Measurements from ENCODE around the gene B3GALNT2.
"Not testable (repeated sequence)": the region's sequence is repeated elsewhere in the genome, so short reads cannot be mapped to it uniquely, and the experiment has no call there.

The B3GALNT2 gene

DNA sequence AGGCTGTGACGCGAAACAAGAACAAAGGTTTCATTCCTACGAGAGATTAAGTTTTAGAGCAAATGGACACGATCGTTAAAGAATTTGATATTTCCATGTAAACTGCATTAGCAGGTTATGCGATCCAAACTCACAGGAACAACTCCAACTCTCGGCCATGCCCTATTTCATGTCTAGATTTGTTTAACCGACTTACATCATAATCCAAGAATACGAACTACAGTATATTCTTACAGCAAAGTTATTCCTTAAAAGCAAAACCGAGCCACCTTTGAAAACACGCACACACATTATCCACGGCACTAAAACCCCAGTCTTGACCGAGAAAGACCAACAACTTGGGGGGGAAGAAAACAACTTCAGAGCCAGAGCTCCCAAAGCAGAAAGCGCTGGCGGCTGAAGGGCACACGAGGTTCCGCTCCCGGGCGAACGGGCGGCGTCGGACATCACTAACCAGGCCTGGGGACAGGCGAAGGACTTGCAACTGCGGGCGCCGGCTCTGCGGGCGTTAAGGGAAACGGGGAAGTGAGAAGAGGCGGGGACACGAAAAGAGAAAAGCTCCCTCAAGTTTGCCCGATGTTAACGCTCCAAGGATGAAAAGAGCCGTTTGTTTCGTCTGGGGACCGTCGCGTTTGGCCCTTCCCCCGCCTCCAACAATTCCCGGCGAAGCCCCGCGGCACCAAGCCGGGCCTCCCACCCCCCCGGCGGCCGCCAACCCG is 690 bp downstream of the B3GALNT2 start:
- DNase-seq (ENCODE audit: low read depth in 2 of 2): no peak

- no peak for DNase-seq (ENCODE audit: low read depth in 2 of 2)
These were observed 1.4 kb downstream of the B3GALNT2 start for GRCh38 chr1:235502601-235503402.

DNA sequence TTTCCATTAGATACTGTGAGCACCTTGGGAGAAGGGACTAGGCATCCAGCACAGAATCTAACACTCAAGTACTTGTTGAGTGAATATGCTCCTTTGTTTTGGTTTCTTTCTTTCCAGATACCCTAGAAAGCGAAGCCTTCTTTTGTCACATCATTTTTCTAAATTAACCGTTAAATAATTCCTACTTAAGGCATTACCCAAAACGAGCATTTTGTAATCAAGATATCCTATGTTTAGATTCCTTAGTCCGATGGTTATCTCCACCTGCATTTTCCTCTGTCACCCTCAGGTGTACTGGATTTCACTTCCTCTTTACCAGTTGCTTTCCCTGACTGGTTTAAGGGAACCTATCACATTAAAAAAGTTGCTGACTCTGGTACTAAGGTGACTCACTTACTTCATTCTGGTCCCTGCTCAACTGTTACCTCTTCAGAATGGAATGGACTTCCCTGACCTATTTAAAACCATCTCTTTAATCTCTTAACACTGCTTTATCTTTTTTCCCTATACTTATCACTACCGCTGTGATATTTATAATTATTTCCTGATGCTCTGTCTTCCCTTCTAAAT is 3.2 kb downstream of the B3GALNT2 start:
- no peak for DNase-seq (ENCODE audit: low read depth in 2 of 2)

- DNase-seq (ENCODE audit: low read depth in 2 of 2): no peak
These were observed 8.7 kb downstream of the B3GALNT2 start for GRCh38 chr1:235495551-235495950.

DNA sequence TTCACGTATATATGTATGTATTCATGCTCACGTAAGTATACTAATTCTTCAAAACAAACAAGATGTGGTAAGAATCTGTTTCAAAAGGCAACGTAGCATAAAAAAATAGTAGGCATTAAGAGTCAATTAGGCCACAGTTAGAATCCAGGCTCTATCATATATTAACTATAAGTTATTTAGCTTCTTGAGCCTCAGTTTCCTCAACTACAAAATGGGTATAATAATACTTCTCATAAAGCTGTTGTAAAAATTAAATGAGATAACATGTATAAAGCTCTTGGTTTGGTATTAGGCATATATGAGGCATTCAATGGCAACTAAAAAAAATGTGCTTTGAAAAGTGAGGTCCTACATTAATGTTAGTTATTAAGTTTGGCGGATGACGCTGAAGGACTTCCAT is 9.2 kb downstream of the B3GALNT2 start:
- no peak for DNase-seq (ENCODE audit: low read depth in 2 of 2)

- no peak for DNase-seq (ENCODE audit: low read depth in 2 of 2)
These were observed 9.7 kb downstream of the B3GALNT2 start for GRCh38 chr1:235494531-235494930.

DNA sequence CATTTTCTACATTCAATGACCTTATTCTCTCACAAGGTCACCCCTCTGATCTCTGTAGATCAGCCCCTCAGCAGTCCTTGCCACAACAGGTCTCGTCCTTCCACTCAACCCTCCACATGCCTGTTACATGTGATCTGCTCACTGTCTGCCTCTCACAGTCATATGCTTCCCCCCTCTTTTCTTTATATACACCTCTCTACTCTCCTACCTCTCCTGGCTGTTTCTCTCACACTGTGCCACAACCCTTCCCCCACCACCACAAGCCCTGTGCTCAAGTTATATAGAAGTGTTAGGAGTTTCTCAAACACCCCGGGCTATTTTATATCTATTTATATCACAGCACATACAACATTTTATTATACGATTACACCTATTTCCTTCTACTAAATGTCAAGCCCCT is 12.6 kb downstream of the B3GALNT2 start:
- no peak for DNase-seq (ENCODE audit: low read depth in 2 of 2)

DNA sequence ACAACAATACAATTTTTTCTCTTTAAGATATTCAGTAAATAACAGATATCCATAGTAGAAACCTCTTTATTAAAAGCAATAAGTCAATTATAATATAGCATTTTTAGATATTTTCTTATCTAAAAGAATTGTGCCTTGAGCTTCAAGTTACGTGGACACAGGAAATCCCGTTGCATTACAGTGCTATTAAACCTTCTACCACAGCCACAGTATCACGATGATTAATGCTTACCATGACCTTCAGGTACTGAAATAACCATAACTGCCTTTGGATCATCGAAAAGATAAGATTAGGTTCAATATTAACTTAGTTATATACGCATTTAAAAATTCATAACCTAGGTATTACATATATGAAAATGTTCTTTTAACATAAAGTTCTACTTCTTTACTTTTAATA is 17.9 kb downstream of the B3GALNT2 start:
- no peak for DNase-seq (ENCODE audit: low read depth in 2 of 2)

DNA sequence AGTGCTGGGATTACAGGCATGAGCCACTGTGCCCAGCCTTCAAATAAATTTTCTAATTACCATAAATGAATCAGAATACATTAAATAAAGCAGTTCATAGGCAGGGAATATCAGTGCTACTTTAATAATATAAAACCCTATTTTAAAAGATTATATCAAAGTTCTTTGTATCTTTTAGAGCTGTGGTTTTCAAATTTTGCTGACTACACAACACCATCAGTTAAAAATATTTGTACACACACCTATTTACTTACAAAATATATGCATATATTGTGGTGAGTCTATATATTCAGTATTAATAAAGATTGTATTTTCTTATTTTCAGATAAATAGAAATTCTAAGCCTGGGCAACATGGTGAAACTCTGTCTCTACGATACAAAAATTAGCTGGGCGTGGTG is 18.7 kb downstream of the B3GALNT2 start:
- no peak for DNase-seq (ENCODE audit: low read depth in 2 of 2)

GRCh38 chr1:235483090-235483489 is 21.2 kb downstream of the B3GALNT2 start:
- DNase-seq (ENCODE audit: low read depth in 2 of 2): no peak

- DNase-seq (ENCODE audit: low read depth in 2 of 2): no peak
These were observed 30.4 kb downstream of the B3GALNT2 start for GRCh38 chr1:235473806-235474205.

- DNase-seq (ENCODE audit: low read depth in 2 of 2): no peak
These were observed 33.4 kb downstream of the B3GALNT2 start for GRCh38 chr1:235470741-235471439.

DNA sequence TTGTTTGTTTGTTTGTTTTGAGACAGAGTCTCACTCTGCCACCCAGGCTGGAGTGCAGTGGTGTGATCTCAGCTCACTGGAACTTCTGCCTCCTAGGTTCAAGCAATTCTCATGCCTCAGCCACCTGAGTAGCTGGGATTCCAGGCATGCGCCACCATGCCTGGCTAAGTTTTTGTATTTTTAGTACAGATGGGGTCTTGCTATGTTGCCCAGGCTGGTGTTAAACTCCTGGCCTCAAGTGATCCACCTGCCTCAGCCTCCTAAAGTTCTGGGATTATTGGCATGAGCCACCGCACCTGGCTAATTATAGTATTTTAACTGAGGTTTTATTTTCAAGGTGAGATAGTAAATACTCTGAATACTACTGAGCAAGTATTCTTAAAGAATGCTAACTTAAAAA is 34.4 kb downstream of the B3GALNT2 start:
- not testable (repeated sequence) for DNase-seq (ENCODE audit: low read depth in 2 of 2)

- no peak for DNase-seq (ENCODE audit: low read depth in 2 of 2)
These were observed 35.3 kb downstream of the B3GALNT2 start for GRCh38 chr1:235468970-235469369.

- no peak for DNase-seq (ENCODE audit: low read depth in 2 of 2)
These were observed 36.2 kb downstream of the B3GALNT2 start for GRCh38 chr1:235468004-235468403.

GRCh38 chr1:235465066-235465465 is 39.2 kb downstream of the B3GALNT2 start:
- no peak for DNase-seq (ENCODE audit: low read depth in 2 of 2)

DNA sequence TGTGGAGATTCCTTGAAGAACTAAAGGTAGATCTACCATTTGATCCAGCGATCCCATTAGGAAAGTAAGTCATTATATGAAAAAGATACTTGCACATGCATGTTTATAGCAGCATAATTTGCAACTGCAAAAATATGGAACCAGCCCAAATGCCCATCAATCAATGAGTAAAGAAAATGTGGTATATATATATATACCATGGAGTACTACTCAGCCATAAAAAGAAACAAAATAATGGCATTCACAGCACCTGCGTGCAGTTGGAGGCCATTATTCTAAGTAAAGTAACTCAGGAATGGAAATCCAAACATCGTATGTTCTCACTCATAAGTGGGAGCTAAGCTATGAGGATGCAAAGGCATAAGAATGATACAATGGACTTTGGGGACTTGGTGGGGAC is 41.4 kb downstream of the B3GALNT2 start:
- not testable (repeated sequence) for DNase-seq (ENCODE audit: low read depth in 2 of 2)

- no peak for DNase-seq (ENCODE audit: low read depth in 2 of 2)
These were observed 42.3 kb downstream of the B3GALNT2 start for GRCh38 chr1:235461954-235462353.

DNA sequence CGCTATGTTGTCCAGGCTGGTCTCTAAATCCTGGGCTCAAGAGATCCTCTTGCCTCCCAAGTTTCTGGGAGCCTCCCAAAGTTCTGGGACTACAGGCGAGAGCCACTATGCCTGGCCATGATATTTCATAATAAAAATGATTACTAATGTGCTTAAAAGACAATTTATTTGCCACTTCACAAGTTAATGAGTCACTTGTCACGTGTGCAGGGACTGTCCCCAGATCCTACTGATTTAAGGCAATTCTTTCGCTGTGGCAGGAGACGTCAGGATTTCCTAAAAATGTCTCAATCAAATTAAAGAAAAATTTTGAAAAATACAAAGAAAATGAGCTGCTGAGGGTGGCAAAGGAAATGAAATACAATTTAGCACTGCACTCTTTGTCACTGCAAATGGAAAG is 43.5 kb downstream of the B3GALNT2 start:
- no peak for DNase-seq (ENCODE audit: low read depth in 2 of 2)

GRCh38 chr1:235457856-235458255 is 46.4 kb downstream of the B3GALNT2 start:
- DNase-seq (ENCODE audit: low read depth in 2 of 2): not testable (repeated sequence)

DNA sequence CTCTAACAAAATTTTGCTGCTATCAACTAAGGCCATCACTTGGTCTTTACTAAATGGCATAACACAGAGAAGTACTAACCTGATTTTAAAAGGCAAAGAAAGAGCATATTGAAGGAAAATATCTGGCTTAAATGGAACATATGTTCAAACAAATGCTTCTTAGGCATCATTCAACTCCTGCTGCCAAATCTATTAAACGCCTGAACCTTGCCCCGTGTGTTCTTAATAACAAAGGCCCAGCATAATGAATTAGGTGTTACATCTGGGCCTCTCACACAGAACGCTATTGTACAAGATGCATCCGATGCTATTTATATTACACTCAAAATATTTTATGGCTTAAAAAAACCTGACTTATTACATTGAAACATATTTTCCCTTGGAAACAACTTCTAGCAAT is 48.4 kb downstream of the B3GALNT2 start:
- DNase-seq (ENCODE audit: low read depth in 2 of 2): no peak

GRCh38 chr1:235455097-235455496 is 49.2 kb downstream of the B3GALNT2 start:
- no peak for DNase-seq (ENCODE audit: low read depth in 2 of 2)

Data from stimulated activated CD8-positive, alpha-beta memory T cell treated with anti-CD3 and anti-CD28 coated beads, Interleukin-15, amount 100 ng/mL, for 4 hours (primary cell).